Stimulated activated CD8-positive, alpha-beta memory T cell treated with anti-CD3 and anti-CD28 coated beads, Interleukin-4, amount 100 ng/mL, for 4 hours (primary cell): ENCODE data around the gene XAGE1A.
"Not testable (repeated sequence)": the region's sequence is repeated elsewhere in the genome, so short reads cannot be mapped to it uniquely, and the experiment has no call there.

ENCODE experiments used
- DNase-seq, 2 donors: peaks; one replicate each; pipeline ENCODE4 v3.0.0-alpha.2; 2020; ENCODE audit warnings: low read depth in 2 of 2, low spot score in 1 of 2

Gene XAGE1A

GRCh38 chrX:52495545-52496418 is at the start of gene XAGE1A:
XAGE1A (plus strand) TSS chrX:52495808; CDS start chrX:52497362, 1,554 bp downstream.
- DNase-seq = not testable (repeated sequence)

DNA sequence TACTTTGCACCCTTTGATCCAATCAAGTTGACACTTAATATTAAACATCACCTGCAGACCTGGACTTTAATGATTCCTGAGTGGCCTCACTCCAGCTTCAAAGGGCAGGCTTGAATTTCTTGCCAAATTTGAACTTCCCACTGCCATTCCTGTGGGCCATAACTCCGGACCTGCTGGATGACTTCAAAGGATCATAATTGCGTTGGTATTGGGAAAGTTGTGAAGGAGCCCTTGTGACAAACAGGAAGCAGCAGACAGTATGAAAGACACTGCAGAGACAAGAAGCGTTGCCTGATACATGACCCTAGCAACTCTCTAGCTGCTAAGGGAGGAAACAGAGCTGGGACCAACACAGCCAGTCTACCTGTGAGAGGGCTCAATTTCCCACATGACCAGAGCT is 43.6 kb upstream of the XAGE1A start:
- not testable (repeated sequence) for DNase-seq

DNA sequence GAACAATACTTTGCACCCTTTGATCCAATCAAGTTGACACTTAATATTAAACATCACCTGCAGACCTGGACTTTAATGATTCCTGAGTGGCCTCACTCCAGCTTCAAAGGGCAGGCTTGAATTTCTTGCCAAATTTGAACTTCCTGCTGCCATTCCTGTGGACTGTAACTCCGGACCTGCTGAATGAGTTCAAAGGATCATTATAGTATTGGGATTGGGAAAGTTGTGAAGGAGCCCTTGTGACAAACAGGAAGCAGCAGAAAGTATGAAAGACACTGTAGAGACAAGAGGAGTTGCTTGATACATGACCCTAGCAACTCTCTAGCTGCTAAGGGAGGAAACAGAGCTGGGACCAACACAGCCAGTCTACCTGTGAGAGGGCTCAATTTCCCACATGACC is 24.3 kb upstream of the XAGE1A start:
- not testable (repeated sequence) for DNase-seq

GRCh38 chrX:52496419-52496772 is 788 bp downstream of the XAGE1A start:
- not testable (repeated sequence) for DNase-seq

DNA sequence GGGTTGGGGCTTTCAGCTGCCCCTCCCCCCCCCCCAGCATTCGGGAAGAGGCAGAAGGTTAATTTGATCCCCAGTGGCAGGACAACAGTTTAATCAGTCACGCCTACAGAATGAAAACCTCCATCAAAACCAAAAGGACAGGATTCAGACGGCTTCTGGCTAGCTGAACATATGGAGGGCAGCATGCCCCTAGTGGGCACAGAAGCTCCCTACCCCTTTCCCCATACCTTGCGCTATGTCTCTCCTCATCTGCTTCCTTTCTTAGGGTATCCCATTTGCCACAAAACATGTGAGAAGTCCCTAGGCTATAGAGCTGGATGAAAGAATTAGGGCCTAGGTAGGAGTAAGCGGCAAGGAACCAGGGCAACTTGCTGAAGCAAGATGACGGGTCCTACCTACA is 5.8 kb downstream of the XAGE1A start:
- not testable (repeated sequence) for DNase-seq

DNA sequence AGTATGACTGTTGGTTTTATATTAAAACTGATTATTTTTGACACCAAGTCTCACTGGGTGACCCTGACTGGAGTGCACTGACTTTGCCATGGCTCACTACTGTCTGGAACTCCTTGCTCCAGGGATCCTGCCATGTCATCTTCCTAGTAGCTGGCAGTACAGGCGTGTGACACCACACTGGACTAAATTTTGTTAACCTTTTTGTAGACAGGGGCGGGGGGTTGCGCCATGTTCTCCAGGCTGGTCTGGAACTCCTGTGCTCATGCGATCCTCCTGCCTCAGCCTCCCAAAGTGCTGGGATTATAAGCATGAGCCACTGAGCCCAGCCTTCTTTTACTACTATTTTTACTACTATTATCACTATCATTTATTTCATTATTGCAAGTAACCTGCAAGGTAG is 8.9 kb downstream of the XAGE1A start:
- DNase-seq = no peak

DNA sequence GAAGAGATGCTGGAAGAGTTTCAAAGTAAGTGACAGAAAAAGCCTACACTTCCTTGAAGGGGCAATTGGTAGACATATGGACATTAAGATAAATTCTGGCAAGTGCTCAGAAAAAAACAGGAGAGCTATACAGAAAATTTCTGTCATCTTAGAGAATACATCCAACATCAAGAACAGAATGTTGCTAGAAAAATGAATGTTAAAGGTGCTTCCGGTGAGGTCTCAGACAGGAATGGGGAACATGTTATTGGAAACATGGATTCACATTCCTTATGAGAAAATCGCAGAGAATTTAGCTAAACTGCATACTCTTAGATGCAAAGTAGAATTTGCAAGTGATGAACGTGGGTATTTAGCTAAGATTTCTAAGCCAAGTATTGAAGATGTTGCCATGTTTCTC is 11.7 kb downstream of the XAGE1A start:
- no peak for DNase-seq

DNA sequence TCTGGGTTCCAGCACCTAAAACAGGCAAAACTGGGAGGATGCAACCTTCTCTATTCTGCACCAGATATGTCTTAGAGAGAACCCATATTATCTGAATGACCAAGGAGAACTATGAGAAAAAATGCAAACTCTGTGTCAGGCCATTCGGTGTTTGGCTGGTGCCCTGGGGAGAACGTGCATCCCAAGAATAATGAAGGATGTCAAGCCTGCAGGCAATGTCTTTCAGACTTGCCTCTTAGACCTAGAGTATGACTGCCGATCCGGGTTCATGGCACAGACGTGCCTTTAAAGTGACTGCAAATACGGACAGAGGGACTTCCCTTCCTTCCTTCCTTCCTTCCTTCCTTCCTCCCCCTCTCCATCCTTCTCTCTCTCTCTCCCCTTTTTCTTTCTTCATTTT is 14.3 kb downstream of the XAGE1A start:
- DNase-seq = no peak

DNA sequence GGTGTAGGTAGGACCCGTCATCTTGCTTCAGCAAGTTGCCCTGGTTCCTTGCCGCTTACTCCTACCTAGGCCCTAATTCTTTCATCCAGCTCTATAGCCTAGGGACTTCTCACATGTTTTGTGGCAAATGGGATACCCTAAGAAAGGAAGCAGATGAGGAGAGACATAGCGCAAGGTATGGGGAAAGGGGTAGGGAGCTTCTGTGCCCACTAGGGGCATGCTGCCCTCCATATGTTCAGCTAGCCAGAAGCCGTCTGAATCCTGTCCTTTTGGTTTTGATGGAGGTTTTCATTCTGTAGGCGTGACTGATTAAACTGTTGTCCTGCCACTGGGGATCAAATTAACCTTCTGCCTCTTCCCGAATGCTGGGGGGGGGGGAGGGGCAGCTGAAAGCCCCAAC is 15.5 kb downstream of the XAGE1A start:
- DNase-seq = not testable (repeated sequence)

GRCh38 chrX:52516110-52516986 is 20.7 kb downstream of the XAGE1A start:
- DNase-seq = not testable (repeated sequence)

GRCh38 chrX:52516987-52517325 is 21.3 kb downstream of the XAGE1A start, which contains the start of gene XAGE1B:
XAGE1B (minus strand) TSS chrX:52517063; CDS start chrX:52515527, 1,536 bp downstream.
- not testable (repeated sequence) for DNase-seq

GRCh38 chrX:52541051-52541450 is 45.4 kb downstream of the XAGE1A start:
- DNase-seq = not testable (repeated sequence)

GRCh38 chrX:52542311-52542710 is 46.7 kb downstream of the XAGE1A start:
- no peak for DNase-seq

DNA sequence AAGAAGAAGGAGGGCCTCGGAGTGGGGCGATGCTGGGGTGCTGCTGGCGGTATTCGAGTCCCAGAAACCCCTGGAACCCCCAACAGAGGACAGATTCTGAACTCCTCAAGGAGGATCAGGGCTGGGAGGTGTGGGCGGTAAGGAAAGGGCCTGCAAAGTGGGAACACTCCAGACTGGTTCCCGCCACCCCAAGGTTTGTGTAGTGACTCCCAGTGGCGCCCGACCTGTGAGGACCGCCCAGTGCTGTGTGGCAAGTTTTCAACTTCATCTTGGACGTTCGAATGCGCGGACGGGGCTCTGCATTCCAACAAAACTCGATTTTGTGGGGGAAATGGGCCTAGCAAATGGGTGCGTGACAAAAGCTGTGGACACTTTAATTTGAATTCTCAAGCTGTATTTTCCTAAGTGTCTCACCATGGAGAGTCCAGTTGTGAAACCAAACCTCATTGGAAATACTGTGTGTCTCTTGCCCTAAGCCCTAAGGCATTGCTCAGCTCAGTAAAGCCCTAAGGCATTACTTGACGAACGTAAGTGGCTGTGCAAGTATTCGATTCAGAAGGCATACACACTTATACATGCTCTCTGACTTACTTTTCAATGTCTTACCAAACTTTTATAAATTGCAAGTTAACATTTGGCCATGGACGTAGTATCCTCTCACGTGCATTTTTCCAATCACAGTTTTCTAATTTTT is 48.7 kb downstream of the XAGE1A start:
- no peak for DNase-seq

- not testable (repeated sequence) for DNase-seq
Measured at GRCh38 chrX:52548769-52549168, 53.2 kb downstream of the XAGE1A start.
